H1 (cell line): ENCODE results near the gene GTPBP10. TPM values are rescaled to one million over a fixed set of nuclear protein-coding genes. Genes with fewer than 3 reads are reported as not detected.

ENCODE experiments used
- CTCF ChIA-PET: fragments of 300-600 bp; sonication (Branson Sonifier 250); formaldehyde crosslinking; loops from one replicate; lab custom pipeline; 2021; ENCODE audit not compliant: partially characterized antibody; lab: Charles Lee
- POLR2A ChIA-PET: fragments of 300-600 bp; sonication (Branson Sonifier 250); formaldehyde crosslinking; loops from one replicate; lab custom pipeline; 2021; ENCODE audit warnings: inconsistent platforms; ENCODE audit not compliant: partially characterized antibody; lab: Charles Lee
- DNase-seq, 2 experiments: peaks; one replicate each; pipeline versions ENCODE4 v3.0.0 to v3.0.0-alpha.2; 2010 to 2022; ENCODE audit warnings: low spot score in 2 of 2, low read depth in 1 of 2, mixed read lengths in 1 of 2
- FAIRE-seq: peaks from 2 replicates; lab custom pipeline; 2011; peaks lifted over from hg19 to GRCh38; lab: Jason Lieb, UNC
- H2AFZ ChIP-seq: 2 replicates; pipeline ENCODE4 v1.8.1; 2012; ENCODE audit warnings: low read length, inconsistent platforms
- H2AK5ac ChIP-seq: 2 replicates; pipeline ENCODE4 v1.6.1; 2013; ENCODE audit warnings: low read depth, low read length
- H2BK120ac ChIP-seq: replicated peaks from 2 replicates; pipeline ENCODE3; 2013; ENCODE audit warnings: low read depth, low read length, inconsistent platforms
- H2BK12ac ChIP-seq: 2 replicates; pipeline ENCODE4 v1.6.1; 2013; ENCODE audit warnings: low read depth, low read length
- H2BK15ac ChIP-seq: 2 replicates; pipeline ENCODE4 v1.6.1; 2013; ENCODE audit warnings: low read length
- H2BK20ac ChIP-seq: 2 replicates; pipeline ENCODE4 v1.6.1; 2013; ENCODE audit warnings: low read length
- H2BK5ac ChIP-seq: 2 replicates; pipeline ENCODE4 v1.6.1; 2013; ENCODE audit warnings: low read depth, low read length
- H3K14ac ChIP-seq: 2 replicates; pipeline ENCODE4 v1.6.1; 2013; ENCODE audit warnings: inconsistent platforms; ENCODE audit not compliant: insufficient read length
- H3K18ac ChIP-seq: 2 replicates; pipeline ENCODE4 v1.6.1; 2013; ENCODE audit warnings: low read length; ENCODE audit errors: extremely low read depth
- H3K23ac ChIP-seq: 2 replicates; pipeline ENCODE4 v1.6.1; 2013; ENCODE audit warnings: inconsistent platforms; ENCODE audit not compliant: insufficient read length
- H3K23me2 ChIP-seq: 2 replicates; pipeline ENCODE4 v1.6.1; 2013; ENCODE audit warnings: low read depth, low read length
- H3K27ac ChIP-seq: 2 replicates; pipeline ENCODE4 v1.6.1; 2011; ENCODE audit warnings: low read depth, low read length, inconsistent platforms
- H3K27me3 ChIP-seq, 4 experiments: replicated peaks in 1 of 4; 1 replicate in 1 of 4; 2 replicates in 3 of 4; pipeline versions ENCODE4 v1.6.1 to v1.8.1; 2011 to 2013; ENCODE audit warnings: low read length in 3 of 4, mild to moderate bottlenecking in 3 of 4, inconsistent platforms in 2 of 4, mixed read lengths in 2 of 4, moderate library complexity in 1 of 4; ENCODE audit not compliant: control insufficient read depth in 3 of 4, insufficient read depth in 3 of 4; ENCODE audit errors: extremely low read depth in 1 of 4
- H3K36me3 ChIP-seq, 4 experiments: 2 replicates each; pipeline versions ENCODE4 v1.6.1 to v1.8.1; 2011 to 2013; ENCODE audit warnings: mild to moderate bottlenecking in 4 of 4, low read length in 3 of 4, moderate library complexity in 2 of 4, control low read depth in 1 of 4, inconsistent platforms in 1 of 4; ENCODE audit not compliant: insufficient read depth in 4 of 4, control insufficient read depth in 2 of 4
- H3K4ac ChIP-seq: replicated peaks from 2 replicates; pipeline ENCODE3; 2013; ENCODE audit warnings: low read length, low read depth, mixed read lengths, inconsistent platforms; ENCODE audit not compliant: insufficient read length
- H3K4me1 ChIP-seq, 4 experiments: replicated peaks in 1 of 4; 1 replicate in 1 of 4; 2 replicates in 3 of 4; pipeline versions ENCODE4 v1.6.1 to v1.8.1; 2011 to 2013; ENCODE audit warnings: low read length in 3 of 4, inconsistent platforms in 2 of 4, mixed read lengths in 1 of 4; ENCODE audit not compliant: insufficient read depth in 4 of 4, control insufficient read depth in 3 of 4
- H3K4me2 ChIP-seq, 2 experiments: 2 replicates each; pipeline versions ENCODE4 v1.6.1 to v1.8.1; 2011 to 2013; ENCODE audit warnings: low read depth in 2 of 2, low read length in 2 of 2, control low read depth in 1 of 2, inconsistent platforms in 1 of 2, mild to moderate bottlenecking in 1 of 2; ENCODE audit not compliant: insufficient read depth in 1 of 2
- H3K4me3 ChIP-seq, 4 experiments: fragments of 200-600, 300-600 bp in 1 of 4; sonication (generic), shearing (Covaris generic), sonication (Bioruptor Twin) in 1 of 4; 2 replicates each; pipeline versions ENCODE4 v1.5.1 to v1.8.1; 2011 to 2016; ENCODE audit warnings: low read length in 4 of 4, low read depth in 3 of 4, control low read depth in 2 of 4, inconsistent platforms in 2 of 4, mild to moderate bottlenecking in 2 of 4, mixed read lengths in 1 of 4, moderate library complexity in 1 of 4; ENCODE audit not compliant: insufficient read depth in 2 of 4; ENCODE audit errors: extremely low read depth in 1 of 4
- H3K56ac ChIP-seq: replicated peaks from 2 replicates; pipeline ENCODE3; 2013; ENCODE audit warnings: low read depth, mild to moderate bottlenecking, mixed read lengths, low read length, inconsistent platforms; ENCODE audit not compliant: insufficient read length
- H3K79me1 ChIP-seq: 2 replicates; pipeline ENCODE4 v1.6.1; 2013; ENCODE audit warnings: low read depth, low read length, control low read depth
- H3K79me2 ChIP-seq, 2 experiments: 2 replicates each; pipeline versions ENCODE4 v1.6.1 to v1.8.1; 2012 to 2013; ENCODE audit warnings: low read length in 2 of 2, mild to moderate bottlenecking in 2 of 2, inconsistent platforms in 1 of 2; ENCODE audit not compliant: insufficient read depth in 2 of 2, control insufficient read depth in 1 of 2
- H3K9ac ChIP-seq, 4 experiments: replicated peaks in 1 of 4; 1 replicate in 1 of 4; 2 replicates in 3 of 4; pipeline versions ENCODE4 v1.6.1 to v1.8.1; 2011 to 2013; ENCODE audit warnings: low read depth in 3 of 4, low read length in 3 of 4, control low read depth in 2 of 4, mild to moderate bottlenecking in 2 of 4, moderate library complexity in 2 of 4, inconsistent platforms in 1 of 4; ENCODE audit errors: extremely low read depth in 1 of 4
- H3K9me3 ChIP-seq, 2 experiments: 2 replicates each; pipeline versions ENCODE4 v1.6.1 to v1.8.1; 2012 to 2013; ENCODE audit warnings: mild to moderate bottlenecking in 2 of 2, moderate library complexity in 2 of 2, control low read depth in 1 of 2, inconsistent platforms in 1 of 2, low read depth in 1 of 2, low read length in 1 of 2, mixed read lengths in 1 of 2; ENCODE audit not compliant: insufficient read depth in 2 of 2
- H4K20me1 ChIP-seq, 2 experiments: replicated peaks in 1 of 2; 2 replicates each; pipeline versions ENCODE3 to v1.8.1; 2011 to 2013; ENCODE audit warnings: inconsistent platforms in 2 of 2, low read length in 2 of 2, mild to moderate bottlenecking in 1 of 2; ENCODE audit not compliant: insufficient read depth in 2 of 2, control insufficient read depth in 1 of 2
- H4K5ac ChIP-seq: 2 replicates; pipeline ENCODE4 v1.6.1; 2013; ENCODE audit warnings: low read length, low read depth, mixed read lengths, inconsistent platforms; ENCODE audit not compliant: insufficient read length
- H4K8ac ChIP-seq: 2 replicates; pipeline ENCODE4 v1.8.0; 2013; ENCODE audit warnings: mild to moderate bottlenecking, moderate library complexity, low read length, inconsistent platforms; ENCODE audit not compliant: insufficient read depth; ENCODE audit errors: extremely low read depth
- H4K91ac ChIP-seq: replicated peaks from 2 replicates; pipeline ENCODE3; 2013; ENCODE audit warnings: low read length, mixed read lengths, inconsistent platforms; ENCODE audit not compliant: insufficient read length
- BCL11A ChIP-seq, 2 experiments: IDR thresholded peaks; one replicate each; pipeline ENCODE4 v1.6.1; 2011; ENCODE audit warnings: low read depth in 2 of 2, low read length in 2 of 2, mild to moderate bottlenecking in 2 of 2
- CBX5 ChIP-seq: fragments of 300-800, 300-1000 bp; sonication (generic); IDR thresholded peaks from 2 replicates; pipeline ENCODE4 v1.7.1; 2016; ENCODE audit warnings: antibody characterized with exemption, low read length, low read depth
- CTBP2 ChIP-seq: IDR thresholded peaks from 2 replicates; pipeline ENCODE4 v1.7.0; 2011; ENCODE audit warnings: borderline replicate concordance, mild to moderate bottlenecking, moderate library complexity, mixed read lengths, low read length; ENCODE audit not compliant: insufficient read depth, insufficient read length
- EGR1 ChIP-seq: IDR thresholded peaks from 2 replicates; pipeline ENCODE4 v1.6.1; 2011; ENCODE audit warnings: low read depth, low read length, borderline replicate concordance
- EP300 ChIP-seq, 2 experiments: IDR thresholded peaks; 1 replicate in 1 of 2; 2 replicates in 1 of 2; pipeline ENCODE4 v1.6.1; 2011 to 2012; ENCODE audit warnings: low read depth in 2 of 2, low read length in 2 of 2, mild to moderate bottlenecking in 2 of 2, borderline replicate concordance in 1 of 2, inconsistent platforms in 1 of 2, moderate library complexity in 1 of 2
- KDM1A ChIP-seq: fragments of 200-600, 300-600 bp; sonication (generic); IDR thresholded peaks from 2 replicates; pipeline ENCODE4 v1.7.1; 2016; ENCODE audit warnings: mild to moderate bottlenecking, low read length, borderline replicate concordance
- NRF1 ChIP-seq: IDR thresholded peaks from 2 replicates; pipeline ENCODE4 v1.6.1; 2011; ENCODE audit warnings: mild to moderate bottlenecking, low read depth, low read length, improper control_type of control experiment
- PHF8 ChIP-seq: fragments of 200-600 bp; sonication (generic); conservative IDR thresholded peaks from 2 replicates; pipeline ENCODE4 v1.7.1; 2012; ENCODE audit warnings: low read depth, mild to moderate bottlenecking, inconsistent platforms, low read length, moderate library complexity
- SP1 ChIP-seq: IDR thresholded peaks from 2 replicates; pipeline ENCODE4 v1.6.1; 2011; ENCODE audit warnings: low read depth, low read length
- WGBS, 2 experiments: shearing (Covaris generic) in 1 of 2; methylation state at CpG; one replicate each; pipeline versions ENCODE4 v1.1.6 to v1.1.7; 2013 to 2015; ENCODE audit warnings: low lambda C conversion rate in 2 of 2, mixed read lengths in 2 of 2, inconsistent platforms in 1 of 2, low coverage in 1 of 2, missing lambda C conversion rate in 1 of 2; ENCODE audit not compliant: insufficient replicate concordance in 2 of 2, insufficient coverage in 1 of 2, insufficient read length in 1 of 2; ENCODE audit errors: extremely low coverage in 1 of 2, missing lambda C conversion rate in 1 of 2; 5-methylcytosine and 5-hydroxymethylcytosine counted together
- polyA plus RNA-seq, 7 experiments: library from polyadenylated mRNA; depleted of rRNA in 3 of 7; stranded (reverse) in 5 of 7; unstranded in 2 of 7; fragments of >200 nt in 5 of 7; fragments of 200-250 nt in 2 of 7; gene quantifications; 1 replicate in 5 of 7; 2 replicates in 1 of 7; 4 replicates in 1 of 7; pipeline versions ENCODE4 v1.2.1 to v1.2.3, GENCODE V29; 2011 to 2013; ENCODE audit warnings: missing spikeins in 2 of 7, mixed read lengths in 2 of 7
- total RNA-seq: library from RNA; stranded (reverse); fragmentation: NEBNext Ultra II Directional; extraction: Animal tissue kit (Norgen Biotek cat#: 25700); gene quantifications from 2 replicates; pipeline ENCODE4 v1.2.1, GENCODE V29; 2021
- TF ChIP-seq, protein P1 (sequence below): IDR thresholded peaks from 2 replicates; pipeline ENCODE4 v1.6.1; 2012; ENCODE audit warnings: inconsistent platforms

Gene GTPBP10
- total and polyA plus RNA-seq, 2 of the 8 experiments (the other 6 are each of a cell fraction or from before 2014, with no cell fraction given) = 4.4 to 21.2 TPM

DNA sequence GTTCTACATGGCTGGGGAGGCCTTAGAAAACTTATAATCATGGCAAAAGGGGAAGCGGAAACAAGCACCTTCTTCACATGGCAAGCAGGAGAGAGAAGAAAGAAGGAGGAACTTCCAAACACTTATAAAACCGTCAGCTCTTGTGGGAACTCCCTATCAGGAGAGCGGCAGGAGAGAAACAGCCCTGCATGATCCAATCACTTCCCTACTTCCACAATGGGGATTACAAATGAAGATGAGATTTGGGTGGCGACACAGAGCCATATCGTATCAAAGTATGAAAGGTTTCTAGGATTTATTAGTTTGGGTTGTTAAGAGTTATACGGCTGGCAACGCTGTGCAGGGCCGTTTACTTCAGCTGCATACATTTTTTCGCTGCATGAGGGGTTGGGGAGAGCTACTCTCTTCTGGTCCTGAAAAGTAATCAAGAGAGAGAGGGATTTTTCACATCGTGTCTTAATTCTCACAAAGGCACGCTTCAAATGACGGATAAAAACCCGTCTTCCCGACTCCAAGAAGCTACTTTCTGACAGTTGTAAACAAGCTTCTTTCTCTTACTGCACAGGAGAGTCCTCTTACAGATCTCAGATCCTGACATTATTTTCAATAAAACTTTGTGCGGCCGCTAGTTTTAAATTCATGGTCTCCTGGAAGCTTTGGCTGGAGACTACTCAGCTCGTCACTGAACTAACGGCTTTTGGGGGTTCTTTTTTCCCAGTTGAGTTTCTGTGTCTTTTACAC is 751 bp upstream of the GTPBP10 start:
- H3K27me3 ChIP-seq = no peaks in the 10 kb centered on the region
- H3K4me3 ChIP-seq = peak overlapping the region; percentile 68 to 99 (median 90)
- no peak overlapping the region for H3K14ac ChIP-seq
- H3K79me2 ChIP-seq = peaks cover 4 to 36% of the 10 kb centered on the region in 2 experiments; a peak in 3 of 4 replicates
- no peak overlapping the region; the same call in 1 of the 2 replicates for H2BK5ac ChIP-seq
- H2AFZ ChIP-seq = peak overlapping the region; percentile 94
- H4K8ac ChIP-seq = no peak overlapping the region
- H3K4me2 ChIP-seq = peak overlapping the region; percentile 80 to 81
- no peak overlapping the region for H4K5ac ChIP-seq
- POLR2A ChIA-PET = interaction anchor here (0.6 to 1.2 kb wide), 7 partner anchors 10 to 99 kb away, joined by 3 to 4 read pairs (median 3); partner anchors contain the start of gene FAM237B
- CTCF ChIA-PET = interaction anchor here (0.6 to 1.8 kb wide), 27 partner anchors 9 to 677 kb away, joined by 3 to 8 read pairs (median 4); partner anchors contain the start of genes CLDN12 and STEAP2
- H3K36me3 ChIP-seq = no peaks in the 10 kb centered on the region
- DNase-seq (no peak), FAIRE-seq (no peak)
- no peak overlapping the region for H3K56ac ChIP-seq
- no peaks in the 10 kb centered on the region for H3K4me1 ChIP-seq
- H3K23me2 ChIP-seq = no peaks in the 10 kb centered on the region
- H2AK5ac ChIP-seq = no peak overlapping the region
- H3K4ac ChIP-seq = no peak overlapping the region
- no peak overlapping the region for H2BK12ac ChIP-seq
- no peak overlapping the region for H4K91ac ChIP-seq
- no peak overlapping the region for H2BK20ac ChIP-seq
- H4K20me1 ChIP-seq = no peaks in the 10 kb centered on the region
- H3K18ac ChIP-seq = 0 out of 2 replicates have a peak overlapping the region, but pooled peaks have one; percentile 22
- H2BK15ac ChIP-seq = no peak overlapping the region
- no peaks in the 10 kb centered on the region for H3K9me3 ChIP-seq
- H3K27ac ChIP-seq = no peak overlapping the region
- H3K9ac ChIP-seq = peak overlapping the region; percentile 9 to 93 (median 56); a peak in 6 of 7 replicates
- H2BK120ac ChIP-seq = no peak overlapping the region
- 9% methylated on average over 18 of the region's 18 CpGs; no CpG with 5 or more reads in 1 of the 2 experiments for WGBS, 2 experiments
- peaks cover 4% of the 10 kb centered on the region; the same call in 1 of the 2 replicates for H3K79me1 ChIP-seq
- no peak overlapping the region for H3K23ac ChIP-seq
- TF ChIP-seq, protein P1, sequence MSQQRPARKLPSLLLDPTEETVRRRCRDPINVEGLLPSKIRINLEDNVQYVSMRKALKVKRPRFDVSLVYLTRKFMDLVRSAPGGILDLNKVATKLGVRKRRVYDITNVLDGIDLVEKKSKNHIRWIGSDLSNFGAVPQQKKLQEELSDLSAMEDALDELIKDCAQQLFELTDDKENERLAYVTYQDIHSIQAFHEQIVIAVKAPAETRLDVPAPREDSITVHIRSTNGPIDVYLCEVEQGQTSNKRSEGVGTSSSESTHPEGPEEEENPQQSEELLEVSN = no peak
- no peak for TF ChIP-seq NRF1
- no peak for TF ChIP-seq PHF8
- TF ChIP-seq EGR1 = no peak
- TF ChIP-seq CTBP2 = no peak
- TF ChIP-seq BCL11A (IDR thresholded peaks at IDR 0.05; ENCODE audit: low read depth in 2 of 2, low read length in 2 of 2) = no peak
- no peak for TF ChIP-seq SP1
- no peak for TF ChIP-seq KDM1A
- no peak for TF ChIP-seq EP300 (IDR thresholded peaks at IDR 0.05; ENCODE audit: borderline replicate concordance in 1 of 2, low read depth in 2 of 2, low read length in 2 of 2)
- no peak for TF ChIP-seq CBX5
